ENCODE measurements around the gene FAM50A. TPM values are rescaled to one million over a fixed set of nuclear protein-coding genes. Genes with fewer than 3 reads are reported as not detected.

FAM50A gene
- total RNA-seq, 1 donor from 2014 or later, result 77.0 TPM

GRCh38 chrX:154435171-154435733, 8.7 kb upstream of the FAM50A start:
- TF ChIP-seq, protein P1, sequence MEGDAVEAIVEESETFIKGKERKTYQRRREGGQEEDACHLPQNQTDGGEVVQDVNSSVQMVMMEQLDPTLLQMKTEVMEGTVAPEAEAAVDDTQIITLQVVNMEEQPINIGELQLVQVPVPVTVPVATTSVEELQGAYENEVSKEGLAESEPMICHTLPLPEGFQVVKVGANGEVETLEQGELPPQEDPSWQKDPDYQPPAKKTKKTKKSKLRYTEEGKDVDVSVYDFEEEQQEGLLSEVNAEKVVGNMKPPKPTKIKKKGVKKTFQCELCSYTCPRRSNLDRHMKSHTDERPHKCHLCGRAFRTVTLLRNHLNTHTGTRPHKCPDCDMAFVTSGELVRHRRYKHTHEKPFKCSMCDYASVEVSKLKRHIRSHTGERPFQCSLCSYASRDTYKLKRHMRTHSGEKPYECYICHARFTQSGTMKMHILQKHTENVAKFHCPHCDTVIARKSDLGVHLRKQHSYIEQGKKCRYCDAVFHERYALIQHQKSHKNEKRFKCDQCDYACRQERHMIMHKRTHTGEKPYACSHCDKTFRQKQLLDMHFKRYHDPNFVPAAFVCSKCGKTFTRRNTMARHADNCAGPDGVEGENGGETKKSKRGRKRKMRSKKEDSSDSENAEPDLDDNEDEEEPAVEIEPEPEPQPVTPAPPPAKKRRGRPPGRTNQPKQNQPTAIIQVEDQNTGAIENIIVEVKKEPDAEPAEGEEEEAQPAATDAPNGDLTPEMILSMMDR (IDR thresholded peaks at IDR 0.05; ENCODE audit: unreplicated experiment), result no peak
- DNase-seq (ENCODE audit: low spot score), result no peak
- H3K36me3 Mint-ChIP-seq (ENCODE audit: low read depth, unreplicated experiment), result peaks cover 12% of the 10 kb centered on the region
- H3K27me3 Mint-ChIP-seq (ENCODE audit: unreplicated experiment), result peaks cover 3% of the 10 kb centered on the region
- H3K27ac Mint-ChIP-seq (ENCODE audit: unreplicated experiment), result no peak overlapping the region
- H3K4me1 Mint-ChIP-seq (ENCODE audit: unreplicated experiment), result peaks cover 17% of the 10 kb centered on the region
- peak overlapping the region; percentile 89 for H3K4me3 Mint-ChIP-seq (ENCODE audit: unreplicated experiment)
- no peaks in the 10 kb centered on the region for H3K9me3 Mint-ChIP-seq (ENCODE audit: unreplicated experiment)

DNA sequence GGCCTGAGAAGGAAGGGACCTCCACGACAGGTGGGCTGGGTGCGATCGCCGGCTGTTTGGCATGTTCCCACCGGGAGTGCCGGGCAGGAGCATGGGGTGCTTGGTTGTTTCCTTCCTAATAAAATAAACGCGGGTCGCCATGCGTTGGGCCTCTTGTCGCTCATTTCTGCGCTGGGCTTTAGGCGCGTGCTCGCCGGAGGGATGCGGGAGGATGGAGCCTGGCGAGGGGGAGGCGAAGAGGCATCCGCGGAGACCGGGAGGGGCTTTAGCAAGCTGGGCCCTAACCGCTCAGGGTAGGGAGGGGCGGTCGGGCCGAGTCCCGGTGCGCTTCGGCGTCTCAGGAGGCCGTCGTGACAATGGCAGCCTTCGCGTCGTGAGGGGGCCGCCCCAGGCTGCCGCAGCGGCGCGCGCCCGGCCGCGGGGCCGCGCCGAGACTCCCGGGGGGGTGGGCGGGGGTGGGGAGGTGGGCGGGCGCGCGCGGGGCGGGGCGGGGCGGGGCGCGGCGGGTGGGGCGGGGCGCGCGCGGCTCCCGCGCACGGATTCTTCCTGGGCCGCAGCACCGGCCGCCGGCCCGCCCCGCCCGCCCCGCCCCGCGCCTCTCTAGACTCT, 7.5 kb upstream of the FAM50A start:
- DNase-seq (ENCODE audit: low spot score), result peak; percentile 22
- H3K4me1 Mint-ChIP-seq (ENCODE audit: unreplicated experiment), result peaks cover 8% of the 10 kb centered on the region

GRCh38 chrX:154436983-154437752, 6.8 kb upstream of the FAM50A start, which contains the start of gene GDI1:
Gene GDI1, plus strand, starts transcription at chrX:154437154. Its CDS starts 101 bp downstream, at chrX:154437255.
- peaks cover 4% of the 10 kb centered on the region for H3K27me3 Mint-ChIP-seq (ENCODE audit: unreplicated experiment)
- peaks cover 7% of the 10 kb centered on the region for H3K36me3 Mint-ChIP-seq (ENCODE audit: low read depth, unreplicated experiment)
- peaks cover 8% of the 10 kb centered on the region for H3K4me1 Mint-ChIP-seq (ENCODE audit: unreplicated experiment)
- peak; percentile 46 for DNase-seq (ENCODE audit: low spot score)
- peak within 1 kb of the TSS; percentile 70 for H3K27ac Mint-ChIP-seq (ENCODE audit: unreplicated experiment)
- H3K9me3 Mint-ChIP-seq (ENCODE audit: unreplicated experiment), result no peaks in the 10 kb centered on the region
- H3K4me3 Mint-ChIP-seq (ENCODE audit: unreplicated experiment), result peak within 1 kb of the TSS; percentile 92
- TF ChIP-seq, protein P1 (IDR thresholded peaks at IDR 0.05; ENCODE audit: unreplicated experiment), result no peak

More for the DNA sequence above, 7.5 kb upstream of the FAM50A start:
- H3K27ac Mint-ChIP-seq (ENCODE audit: unreplicated experiment), result peak overlapping the region; percentile 70
- no peaks in the 10 kb centered on the region for H3K9me3 Mint-ChIP-seq (ENCODE audit: unreplicated experiment)
- H3K4me3 Mint-ChIP-seq (ENCODE audit: unreplicated experiment), result peak overlapping the region; percentile 89
- peaks cover 7% of the 10 kb centered on the region for H3K36me3 Mint-ChIP-seq (ENCODE audit: low read depth, unreplicated experiment)
- TF ChIP-seq, protein P1 (IDR thresholded peaks at IDR 0.05; ENCODE audit: unreplicated experiment), result no peak
- peaks cover 3% of the 10 kb centered on the region for H3K27me3 Mint-ChIP-seq (ENCODE audit: unreplicated experiment)

DNA sequence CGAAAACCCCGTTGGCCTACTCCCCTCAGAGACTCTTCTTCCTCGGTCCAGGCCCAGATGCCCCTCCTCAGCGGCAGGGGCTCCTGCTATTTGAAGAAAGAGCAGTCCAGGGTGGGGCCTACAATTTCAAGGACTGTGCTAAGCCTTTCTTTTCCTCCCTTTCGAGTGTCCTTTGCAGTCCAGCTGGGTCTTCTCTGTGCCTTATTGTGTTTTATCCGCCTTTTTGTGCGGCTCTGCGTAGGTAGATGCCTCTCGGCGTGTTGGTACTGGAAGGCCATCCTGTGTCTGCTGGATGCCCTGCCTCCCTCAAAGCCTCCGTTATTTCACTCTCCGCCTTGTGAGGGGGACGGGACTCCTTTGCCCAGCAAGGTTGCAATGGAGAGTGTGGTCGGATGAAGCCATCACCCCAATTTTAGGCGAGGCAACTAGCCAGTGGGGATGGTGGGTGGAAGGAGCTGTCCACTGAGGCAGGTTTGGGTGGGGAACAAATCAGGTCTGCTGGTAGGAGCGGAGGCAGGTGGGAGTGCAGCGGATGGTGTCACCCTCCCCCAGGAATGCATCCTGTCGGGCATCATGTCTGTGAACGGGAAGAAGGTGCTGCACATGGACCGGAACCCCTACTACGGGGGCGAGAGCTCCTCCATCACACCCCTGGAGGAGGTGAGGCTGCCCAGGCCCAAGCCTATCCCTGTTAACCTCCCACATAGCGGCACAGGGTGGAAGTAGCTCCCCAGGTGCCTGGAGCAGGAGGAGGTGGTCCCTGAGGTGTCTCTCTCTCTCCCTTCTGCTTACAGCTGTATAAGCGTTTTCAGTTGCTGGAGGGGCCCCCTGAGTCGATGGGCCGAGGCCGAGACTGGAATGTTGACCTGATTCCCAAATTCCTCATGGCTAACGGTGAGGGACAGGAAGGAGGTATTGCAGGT, 5.7 kb upstream of the FAM50A start:
- TF ChIP-seq, protein P1 (IDR thresholded peaks at IDR 0.05; ENCODE audit: unreplicated experiment), result no peak
- peaks cover 4% of the 10 kb centered on the region for H3K27me3 Mint-ChIP-seq (ENCODE audit: unreplicated experiment)
- DNase-seq (ENCODE audit: low spot score), result no peak
- H3K27ac Mint-ChIP-seq (ENCODE audit: unreplicated experiment), result no peak overlapping the region
- no peaks in the 10 kb centered on the region for H3K9me3 Mint-ChIP-seq (ENCODE audit: unreplicated experiment)
- peaks cover 5% of the 10 kb centered on the region for H3K36me3 Mint-ChIP-seq (ENCODE audit: low read depth, unreplicated experiment)
- H3K4me3 Mint-ChIP-seq (ENCODE audit: unreplicated experiment), result peak overlapping the region; percentile 92
- H3K4me1 Mint-ChIP-seq (ENCODE audit: unreplicated experiment), result peaks cover 8% of the 10 kb centered on the region
